AG09309 (cell line): ENCODE measurements around the gene ATP7B.

Experiments
- DNase-seq: peaks from one replicate; pipeline ENCODE4 v3.0.0-alpha.2; 2010; ENCODE audit warnings: low read depth
- H3K4me3 ChIP-seq: 2 replicates; pipeline ENCODE4 v1.5.1; 2011; ENCODE audit warnings: mild to moderate bottlenecking, low read depth, low read length, moderate library complexity; ENCODE audit not compliant: control insufficient read depth
- CTCF ChIP-seq: IDR thresholded peaks from 2 replicates; pipeline ENCODE4 v1.5.1; 2011; ENCODE audit warnings: mild to moderate bottlenecking, low read depth, low read length, inconsistent platforms; ENCODE audit not compliant: insufficient read depth, control insufficient read depth; ENCODE audit errors: missing control alignments

The ATP7B gene

DNA sequence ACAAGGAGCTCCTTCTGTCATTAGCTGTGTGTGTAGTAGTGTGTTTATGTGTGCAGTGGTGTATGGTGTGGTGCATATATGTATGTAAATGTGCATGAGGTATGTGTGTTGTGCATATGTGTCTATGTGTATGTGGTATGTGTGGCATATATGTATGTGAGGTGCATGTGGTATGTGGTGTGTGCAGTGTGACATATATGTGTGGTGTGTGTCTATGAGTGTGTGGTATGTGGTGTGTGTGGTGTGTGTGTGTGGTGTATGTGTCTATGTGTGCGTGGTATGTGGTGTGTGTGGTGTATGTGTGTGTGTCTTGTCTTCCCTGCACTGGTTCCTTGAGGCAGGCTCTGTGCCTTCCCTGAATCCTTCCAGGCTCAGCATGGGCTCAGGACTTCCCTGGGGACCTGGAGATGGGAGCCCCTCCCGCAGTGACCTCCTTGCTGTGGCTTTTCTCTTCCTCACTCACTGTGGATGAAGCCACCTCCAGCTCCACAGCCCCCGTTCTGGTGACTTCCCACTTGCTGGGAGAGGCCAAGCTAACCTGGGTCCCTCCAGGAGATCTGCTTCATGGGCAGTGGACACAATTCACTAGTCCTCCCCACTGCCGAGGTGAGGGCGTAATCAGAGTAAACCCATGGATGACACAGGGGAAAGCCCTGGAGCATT, 85.3 kb downstream of the ATP7B start:
- no peak overlapping the region for H3K4me3 ChIP-seq
- DNase-seq, result no peak
- TF ChIP-seq CTCF, result no peak

- no peak for TF ChIP-seq CTCF
These were observed 86.3 kb downstream of the ATP7B start for GRCh38 chr13:51924756-51925544.

GRCh38 chr13:51923983-51924539, 87.2 kb downstream of the ATP7B start:
- H3K4me3 ChIP-seq, result no peak overlapping the region
- no peak for DNase-seq
- TF ChIP-seq CTCF, result peak; percentile 24

More at GRCh38 chr13:51924756-51925544, 86.3 kb downstream of the ATP7B start:
- no peak for DNase-seq
- H3K4me3 ChIP-seq, result no peak overlapping the region

DNA sequence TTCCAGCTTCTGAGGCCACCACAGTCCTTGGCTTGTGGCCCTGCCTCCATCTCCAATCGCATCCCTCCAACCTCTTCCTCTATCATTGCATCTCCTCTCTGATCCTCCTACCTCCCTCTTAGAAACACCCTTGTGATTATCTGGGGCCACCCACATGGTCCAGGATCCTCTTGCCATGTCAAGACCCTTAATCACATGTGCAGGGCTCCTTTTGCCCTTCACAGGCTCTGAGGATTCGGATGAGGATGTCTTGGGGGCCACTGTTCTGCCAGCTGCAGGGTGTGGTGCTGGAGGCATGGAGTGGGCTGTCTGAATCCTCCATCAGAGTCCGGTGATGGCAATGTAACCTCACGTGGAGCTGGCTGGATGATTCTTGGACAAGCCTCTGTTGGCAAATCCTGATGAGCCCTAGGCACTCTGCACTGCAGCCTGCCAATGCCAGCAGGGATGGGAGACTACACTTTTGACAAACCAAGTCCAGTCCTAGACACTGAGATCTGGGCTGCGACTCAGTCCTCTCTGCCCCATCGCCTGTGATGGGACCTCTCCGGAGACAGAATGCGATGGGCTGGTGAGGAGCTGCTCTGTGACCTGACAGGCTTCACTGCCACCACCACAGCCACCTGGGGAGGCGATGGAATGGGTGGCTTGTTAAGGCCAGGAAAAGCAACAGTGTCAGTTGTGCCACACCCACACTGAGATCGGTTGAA, 88.3 kb downstream of the ATP7B start:
- no peak for TF ChIP-seq CTCF
- H3K4me3 ChIP-seq, result no peak overlapping the region
- no peak for DNase-seq

DNA sequence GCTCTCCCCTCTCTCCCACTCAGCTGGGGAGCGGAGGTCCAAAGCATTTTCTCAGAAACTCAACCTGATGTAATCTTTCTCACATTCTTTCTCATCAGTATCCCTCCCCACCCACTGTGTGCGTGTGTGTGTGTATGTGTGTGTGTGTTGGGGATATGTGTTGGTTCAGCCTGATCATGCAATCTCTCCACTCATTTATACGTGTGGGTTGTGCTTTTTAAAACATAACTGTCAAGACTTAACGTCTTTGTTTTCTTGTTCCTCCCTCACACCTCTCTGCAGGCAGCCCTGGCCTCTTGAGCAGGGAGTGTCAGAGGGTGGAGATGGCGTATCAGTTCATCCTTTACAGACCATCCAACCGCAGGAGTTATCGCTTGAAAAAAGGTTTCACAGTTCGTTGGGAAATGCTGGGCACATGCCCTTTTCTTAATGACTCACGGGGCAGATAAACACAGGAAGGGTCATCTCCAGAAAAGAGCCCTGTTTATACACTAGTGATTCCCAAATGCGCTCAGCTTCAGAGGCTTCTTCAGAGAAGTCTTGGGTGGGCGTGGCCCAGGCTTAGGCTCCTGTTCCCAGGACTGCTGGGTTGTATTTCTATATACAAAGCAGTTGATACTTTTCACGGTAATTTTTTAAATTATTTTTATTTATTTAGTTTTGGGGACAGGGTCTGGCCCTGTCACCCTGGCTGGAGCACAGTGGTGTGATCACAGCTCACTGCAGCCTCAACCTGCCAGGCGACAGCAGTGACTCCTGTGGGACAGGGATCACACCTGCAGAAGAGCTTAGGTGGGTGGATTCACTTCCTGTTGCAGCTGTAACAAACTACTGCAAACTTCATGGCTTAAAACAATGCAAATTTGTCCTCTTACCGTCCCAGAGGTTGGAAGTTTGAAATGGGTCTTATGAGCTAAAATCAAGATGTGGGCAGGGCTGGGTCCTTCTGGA, 89.2 kb downstream of the ATP7B start:
- no peak for DNase-seq
- H3K4me3 ChIP-seq, result no peak overlapping the region
- TF ChIP-seq CTCF, result no peak
